Measurements from ENCODE around the gene CDC23. TPM values are rescaled to one million over a fixed set of nuclear protein-coding genes. Genes with fewer than 3 reads are reported as not detected.
"Not testable (repeated sequence)": the region's sequence is repeated elsewhere in the genome, so short reads cannot be mapped to it uniquely, and the experiment has no call there.

The CDC23 gene
- total RNA-seq = 10 to 100 TPM in 3 of 4 donors, 1 to 10 TPM in 1; 2.6 to 90.9 (median 12.8) TPM

GRCh38 chr5:138213161-138214029 lies at the start of gene CDC23:
Gene CDC23 (minus strand): TSS chr5:138213323. CDS start chr5:138213312, 11 bp downstream.
- DNase-seq = peak; percentile 92
- peak within 1 kb of the TSS; percentile 87 to 100 (median 98) for H3K4me3 ChIP-seq
- no peaks in the 10 kb centered on the region for H3K27me3 ChIP-seq
- intact Hi-C loops (cut with DNase I; ENCODE audit: low total_unique reads) (no loop called here), in situ Hi-C loops (cut with MboI; ENCODE audit: low pct_ligation_motif_present in 1 of 4, low pct_unique_long_range_greater_than_20kb in 1 of 4, low sequenced_read_pairs in 3 of 4) (no loop called here)
- TF ChIP-seq POLR2A (IDR thresholded peaks at IDR 0.05) (peak; percentile 60), EP300 (IDR thresholded peaks at IDR 0.05; ENCODE audit: low read depth) (no peak), POLR2AphosphoS5 (IDR thresholded peaks at IDR 0.05) (peak; percentile 54 to 75 (median 58))
- WGBS, 2 donors (ENCODE audit: low coverage in 1 of 2) = 3% methylated on average over 11 to 32 of the region's 32 CpGs
- peaks cover 12 to 30% (median 18%) of the 10 kb centered on the region in 4 donors for H3K4me1 ChIP-seq
- H3K9me3 ChIP-seq = no peaks in the 10 kb centered on the region
- peak within 1 kb of the TSS; percentile 77 to 88 (median 85) for H3K27ac ChIP-seq
- no peaks in the 10 kb centered on the region for H3K36me3 ChIP-seq

- in situ Hi-C loops (cut with MboI; ENCODE audit: low pct_ligation_motif_present in 1 of 4, low pct_unique_long_range_greater_than_20kb in 1 of 4, low sequenced_read_pairs in 3 of 4) = no loop called here
- H3K27ac ChIP-seq = no peak overlapping the region
Measured at GRCh38 chr5:138258704-138259292, 45.7 kb upstream of the CDC23 start.

GRCh38 chr5:138257583-138257982 lies 44.5 kb upstream of the CDC23 start:
- TF ChIP-seq POLR2A (IDR thresholded peaks at IDR 0.05) (no peak), CTCF (IDR thresholded peaks at IDR 0.05) (no peak), EP300 (IDR thresholded peaks at IDR 0.05; ENCODE audit: low read depth) (no peak), POLR2AphosphoS5 (IDR thresholded peaks at IDR 0.05) (no peak)
- no peak for DNase-seq

More at GRCh38 chr5:138258704-138259292, 45.7 kb upstream of the CDC23 start:
- no peaks in the 10 kb centered on the region for H3K4me1 ChIP-seq
- no peak overlapping the region for H3K4me3 ChIP-seq
- no peaks in the 10 kb centered on the region for H3K9me3 ChIP-seq
- 46 to 69% methylated on average over 3 to 4 of the region's 4 CpGs for WGBS, 2 donors (ENCODE audit: low coverage in 1 of 2)
- no peak for DNase-seq
- H3K27me3 ChIP-seq = no peaks in the 10 kb centered on the region
- no peaks in the 10 kb centered on the region for H3K36me3 ChIP-seq
- intact Hi-C loops (cut with DNase I; ENCODE audit: low total_unique reads) = no loop called here
- TF ChIP-seq CTCF (IDR thresholded peaks at IDR 0.05) (no peak), POLR2AphosphoS5 (IDR thresholded peaks at IDR 0.05) (no peak), EP300 (IDR thresholded peaks at IDR 0.05; ENCODE audit: low read depth) (no peak), POLR2A (IDR thresholded peaks at IDR 0.05) (no peak)

GRCh38 chr5:138252944-138253343 lies 39.8 kb upstream of the CDC23 start:
- intact Hi-C loops (cut with DNase I; ENCODE audit: low total_unique reads) = no loop called here

More at GRCh38 chr5:138257583-138257982, 44.5 kb upstream of the CDC23 start:
- Histone ChIP-seq H3K36me3 (no peaks in the 10 kb centered on the region), H3K9me3 (no peaks in the 10 kb centered on the region), H3K27me3 (no peaks in the 10 kb centered on the region), H3K4me1 (no peaks in the 10 kb centered on the region), H3K4me3 (no peak overlapping the region), H3K27ac (no peak overlapping the region)
- WGBS, 2 donors (ENCODE audit: low coverage in 1 of 2) = 48 to 75% methylated on average over 14 to 29 of the region's 29 CpGs
- intact Hi-C loops (cut with DNase I; ENCODE audit: low total_unique reads) (no loop called here), in situ Hi-C loops (cut with MboI; ENCODE audit: low pct_ligation_motif_present in 1 of 4, low pct_unique_long_range_greater_than_20kb in 1 of 4, low sequenced_read_pairs in 3 of 4) (no loop called here)

GRCh38 chr5:138247800-138248199 lies 34.7 kb upstream of the CDC23 start:
- DNase-seq; H3K4me3 ChIP-seq; H3K4me1 ChIP-seq; in situ Hi-C loops (cut with MboI; ENCODE audit: low pct_ligation_motif_present in 1 of 4, low pct_unique_long_range_greater_than_20kb in 1 of 4, low sequenced_read_pairs in 3 of 4); H3K27ac ChIP-seq; intact Hi-C loops (cut with DNase I; ENCODE audit: low total_unique reads); H3K36me3 ChIP-seq; H3K9me3 ChIP-seq: not testable (repeated sequence)
- peaks cover 11% of the 10 kb centered on the region for H3K27me3 ChIP-seq
- WGBS, 2 donors (ENCODE audit: low coverage in 1 of 2) = 79 to 100% methylated on average over 1 to 2 of the region's 2 CpGs

More at GRCh38 chr5:138252944-138253343, 39.8 kb upstream of the CDC23 start:
- DNase-seq = no peak
- Histone ChIP-seq H3K27ac (no peak overlapping the region), H3K27me3 (no peaks in the 10 kb centered on the region), H3K36me3 (no peaks in the 10 kb centered on the region), H3K4me1 (no peaks in the 10 kb centered on the region), H3K9me3 (no peaks in the 10 kb centered on the region), H3K4me3 (no peak overlapping the region)
- 79% methylated on average over 3 of the region's 3 CpGs; no CpG with 5 or more reads in 1 of the 2 donors for WGBS, 2 donors (ENCODE audit: low coverage in 1 of 2)
- TF ChIP-seq CTCF (IDR thresholded peaks at IDR 0.05) (no peak), POLR2A (IDR thresholded peaks at IDR 0.05) (no peak), EP300 (IDR thresholded peaks at IDR 0.05; ENCODE audit: low read depth) (no peak), POLR2AphosphoS5 (IDR thresholded peaks at IDR 0.05) (no peak)
- in situ Hi-C loops (cut with MboI; ENCODE audit: low pct_ligation_motif_present in 1 of 4, low pct_unique_long_range_greater_than_20kb in 1 of 4, low sequenced_read_pairs in 3 of 4) = no loop called here
